Colonic mucosa (tissue), 4 donors: ENCODE results near the gene CBARP. TPM values are rescaled to one million over a fixed set of nuclear protein-coding genes. Genes with fewer than 3 reads are reported as not detected.

Source experiments
- DNase-seq: peaks from one replicate; pipeline ENCODE4 v3.0.0-alpha.2; 2020
- H3K27ac ChIP-seq: fragments of 200-600 bp; one replicate; pipeline ENCODE4 v1.8.0; 2021
- H3K27me3 ChIP-seq: fragments of 200-600 bp; one replicate; pipeline ENCODE4 v1.8.0; 2021
- H3K36me3 ChIP-seq: fragments of 200-600 bp; one replicate; pipeline ENCODE4 v1.8.0; 2021
- H3K4me1 ChIP-seq: fragments of 200-600 bp; one replicate; pipeline ENCODE4 v1.8.0; 2021; ENCODE audit warnings: mild to moderate bottlenecking
- H3K4me3 ChIP-seq: fragments of 200-600 bp; one replicate; pipeline ENCODE4 v1.8.0; 2021
- H3K9ac ChIP-seq, 2 donors: one replicate each; pipeline ENCODE4 v1.7.0; 2013; ENCODE audit warnings: control low read depth in 2 of 2, low read depth in 2 of 2, low read length in 2 of 2
- H3K9me3 ChIP-seq: fragments of 200-600 bp; one replicate; pipeline ENCODE4 v1.8.0; 2021
- intact Hi-C: fragments of 100-400 bp; cut with DNase I; formaldehyde crosslinking; loops from one replicate; pipeline ENCODE4 v1.14.1; 2022
- total RNA-seq, 2 donors: library from RNA; stranded (reverse); fragmentation: NEBNext Ultra II Directional in 1 of 2; extraction: Animal tissue kit (Norgen Biotek cat#: 25700) in 1 of 2; gene quantifications; one replicate each; pipeline ENCODE4 v1.2.1, GENCODE V29; 2021
- TF ChIP-seq, protein P1 (sequence below): fragments of 200-600 bp; IDR thresholded peaks from one replicate; pipeline ENCODE4 v1.8.0; 2022; ENCODE audit warnings: antibody characterized with exemption, mild to moderate bottlenecking
- donor health status: healthy.
- donor health status: DM: no; HTN: no; CAD: no.
- donor health status: DM: no; HTN: no; CAD: no.

Gene CBARP
- total RNA-seq, 2 donors from 2014 or later = 0.22 to 0.48 TPM

DNA sequence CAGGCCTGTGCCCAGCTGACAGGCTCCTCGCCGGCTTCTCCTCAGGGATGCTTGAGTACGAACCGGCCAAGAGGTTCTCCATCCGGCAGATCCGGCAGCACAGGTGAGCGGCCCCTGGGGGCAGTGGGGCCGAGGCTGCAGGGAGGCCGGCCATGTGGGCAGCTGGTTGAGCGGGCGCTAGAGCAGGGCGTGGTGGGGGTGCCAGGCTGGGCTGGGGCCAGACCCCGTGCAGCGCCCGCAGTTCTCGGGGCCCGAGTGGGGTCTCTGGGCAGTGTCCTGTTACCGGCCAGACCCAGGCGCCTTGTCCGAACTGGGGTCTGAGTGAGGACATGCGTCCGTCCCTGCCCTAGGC lies 15.9 kb downstream of the CBARP start:
- peaks cover 36% of the 10 kb centered on the region for H3K36me3 ChIP-seq
- no peak overlapping the region for H3K4me3 ChIP-seq
- H3K27me3 ChIP-seq = no peaks in the 10 kb centered on the region
- H3K4me1 ChIP-seq = no peaks in the 10 kb centered on the region
- no peak overlapping the region for H3K27ac ChIP-seq
- TF ChIP-seq, protein P1, sequence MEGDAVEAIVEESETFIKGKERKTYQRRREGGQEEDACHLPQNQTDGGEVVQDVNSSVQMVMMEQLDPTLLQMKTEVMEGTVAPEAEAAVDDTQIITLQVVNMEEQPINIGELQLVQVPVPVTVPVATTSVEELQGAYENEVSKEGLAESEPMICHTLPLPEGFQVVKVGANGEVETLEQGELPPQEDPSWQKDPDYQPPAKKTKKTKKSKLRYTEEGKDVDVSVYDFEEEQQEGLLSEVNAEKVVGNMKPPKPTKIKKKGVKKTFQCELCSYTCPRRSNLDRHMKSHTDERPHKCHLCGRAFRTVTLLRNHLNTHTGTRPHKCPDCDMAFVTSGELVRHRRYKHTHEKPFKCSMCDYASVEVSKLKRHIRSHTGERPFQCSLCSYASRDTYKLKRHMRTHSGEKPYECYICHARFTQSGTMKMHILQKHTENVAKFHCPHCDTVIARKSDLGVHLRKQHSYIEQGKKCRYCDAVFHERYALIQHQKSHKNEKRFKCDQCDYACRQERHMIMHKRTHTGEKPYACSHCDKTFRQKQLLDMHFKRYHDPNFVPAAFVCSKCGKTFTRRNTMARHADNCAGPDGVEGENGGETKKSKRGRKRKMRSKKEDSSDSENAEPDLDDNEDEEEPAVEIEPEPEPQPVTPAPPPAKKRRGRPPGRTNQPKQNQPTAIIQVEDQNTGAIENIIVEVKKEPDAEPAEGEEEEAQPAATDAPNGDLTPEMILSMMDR = no peak
- no peak for DNase-seq
- no peak overlapping the region for H3K9ac ChIP-seq
- H3K9me3 ChIP-seq = no peaks in the 10 kb centered on the region
- intact Hi-C loops = no loop called here

DNA sequence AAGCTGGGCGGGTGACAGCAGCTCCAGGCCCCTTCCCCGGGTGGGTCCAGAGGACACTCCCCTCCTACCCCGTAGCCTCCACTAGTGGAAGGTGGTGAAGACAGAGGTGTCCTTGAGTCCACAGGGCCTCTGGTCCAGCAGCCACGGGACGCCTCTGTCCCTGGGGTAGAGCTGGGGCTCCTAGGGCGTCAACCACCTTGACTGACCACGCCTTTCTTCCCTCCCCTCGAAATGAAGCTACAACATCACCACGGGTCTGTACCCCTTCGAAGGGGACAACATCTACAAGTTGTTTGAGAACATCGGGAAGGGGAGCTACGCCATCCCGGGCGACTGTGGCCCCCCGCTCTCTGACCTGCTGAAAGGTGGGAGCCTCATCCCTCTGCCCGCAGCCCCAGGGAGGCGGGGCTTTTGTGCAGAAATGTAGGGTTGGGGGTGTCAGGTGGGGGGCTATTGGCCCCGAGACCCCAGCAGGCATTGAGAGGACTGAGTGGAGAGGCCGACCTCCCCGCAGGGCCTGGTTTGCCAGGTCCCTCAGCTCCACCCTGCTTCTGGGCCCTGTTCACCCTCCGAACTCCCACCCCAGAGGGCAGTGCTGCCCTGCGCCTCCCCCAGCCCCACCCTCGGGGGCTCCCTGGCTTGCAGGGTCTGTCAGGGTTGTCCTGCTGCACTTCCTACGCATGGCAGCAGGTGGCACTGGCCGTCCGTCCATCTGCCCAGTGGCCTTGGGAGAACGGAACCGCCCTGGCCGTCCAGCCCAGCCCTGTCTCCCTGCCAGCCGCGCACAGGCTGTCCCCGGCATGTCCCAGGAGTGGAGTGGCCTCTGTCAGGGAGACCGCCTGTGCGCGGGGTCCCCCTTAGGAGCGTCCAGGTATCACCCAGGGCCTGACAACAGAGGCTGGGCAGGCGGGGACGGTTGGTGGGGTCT lies 16.6 kb downstream of the CBARP start:
- no peak overlapping the region for H3K27ac ChIP-seq
- TF ChIP-seq, protein P1 = peak; percentile 76
- intact Hi-C loops = no loop called here

DNA sequence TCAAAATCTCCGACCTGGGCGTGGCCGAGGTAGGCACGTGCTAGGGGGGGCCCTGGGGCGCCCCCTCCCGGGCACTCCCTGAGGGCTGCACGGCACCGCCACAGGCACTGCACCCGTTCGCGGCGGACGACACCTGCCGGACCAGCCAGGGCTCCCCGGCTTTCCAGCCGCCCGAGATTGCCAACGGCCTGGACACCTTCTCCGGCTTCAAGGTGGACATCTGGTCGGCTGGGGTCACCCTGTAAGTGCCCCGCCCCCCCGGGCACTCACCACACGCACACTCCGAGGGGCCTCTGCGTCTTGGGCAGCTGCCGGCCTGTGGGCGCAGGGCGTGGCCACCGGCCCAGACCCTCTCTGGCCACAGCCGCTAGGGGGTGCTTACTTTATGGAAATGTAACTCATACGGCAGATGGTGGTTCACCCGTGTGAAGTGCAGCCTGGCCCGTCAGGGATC lies 17.3 kb downstream of the CBARP start:
- no peaks in the 10 kb centered on the region for H3K4me1 ChIP-seq
- H3K27ac ChIP-seq = no peak overlapping the region
- no peaks in the 10 kb centered on the region for H3K9me3 ChIP-seq
- no peak overlapping the region for H3K9ac ChIP-seq
- no peaks in the 10 kb centered on the region for H3K27me3 ChIP-seq
- no peak for DNase-seq
- no peak overlapping the region for H3K4me3 ChIP-seq
- H3K36me3 ChIP-seq = peaks cover 36% of the 10 kb centered on the region
- TF ChIP-seq, protein P1 = no peak
- intact Hi-C loops = no loop called here

More for the DNA sequence above, 16.6 kb downstream of the CBARP start:
- DNase-seq = no peak
- no peak overlapping the region for H3K4me3 ChIP-seq
- no peaks in the 10 kb centered on the region for H3K27me3 ChIP-seq
- H3K9ac ChIP-seq = no peak overlapping the region
- peaks cover 36% of the 10 kb centered on the region for H3K36me3 ChIP-seq
- no peaks in the 10 kb centered on the region for H3K9me3 ChIP-seq
- H3K4me1 ChIP-seq = no peaks in the 10 kb centered on the region

DNA sequence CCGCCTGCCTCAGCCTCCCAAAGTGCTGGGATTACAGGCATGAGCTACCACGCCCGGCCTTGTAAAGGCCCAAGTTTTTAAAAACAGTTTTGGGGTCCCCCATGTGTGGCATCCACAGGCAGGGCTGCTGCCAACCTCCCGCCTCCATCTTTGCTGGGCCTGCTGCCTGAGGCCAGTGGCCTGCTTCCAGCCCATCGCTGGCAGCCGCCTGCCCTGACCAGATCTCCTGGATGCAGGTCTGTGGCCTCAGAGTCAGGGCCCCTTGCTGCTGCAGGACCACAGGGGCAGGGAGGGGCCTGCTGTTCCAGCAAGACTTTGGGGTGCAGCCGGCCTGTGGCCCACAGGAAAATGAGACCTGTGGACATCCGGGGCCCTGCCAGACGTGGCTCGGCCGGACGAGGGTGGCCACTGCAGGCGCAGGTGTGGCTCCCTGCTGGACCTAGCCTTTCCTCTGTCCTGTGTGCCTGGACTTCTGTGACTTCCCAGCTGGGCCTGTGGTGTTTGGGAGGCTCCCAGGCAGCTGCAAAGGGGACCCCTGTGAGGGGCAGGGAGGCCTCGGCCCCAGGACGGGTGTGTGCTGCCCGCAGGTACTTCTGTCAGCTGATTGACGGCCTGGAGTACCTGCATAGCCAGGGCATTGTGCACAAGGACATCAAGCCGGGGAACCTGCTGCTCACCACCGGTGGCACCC lies 17.9 kb downstream of the CBARP start:
- Histone ChIP-seq H3K4me3 (no peak overlapping the region), H3K36me3 (peaks cover 36% of the 10 kb centered on the region), H3K27ac (no peak overlapping the region), H3K27me3 (no peaks in the 10 kb centered on the region), H3K4me1 (no peaks in the 10 kb centered on the region), H3K9ac (no peak overlapping the region), H3K9me3 (no peaks in the 10 kb centered on the region)
- intact Hi-C loops = no loop called here
- TF ChIP-seq, protein P1 = no peak
- no peak for DNase-seq

DNA sequence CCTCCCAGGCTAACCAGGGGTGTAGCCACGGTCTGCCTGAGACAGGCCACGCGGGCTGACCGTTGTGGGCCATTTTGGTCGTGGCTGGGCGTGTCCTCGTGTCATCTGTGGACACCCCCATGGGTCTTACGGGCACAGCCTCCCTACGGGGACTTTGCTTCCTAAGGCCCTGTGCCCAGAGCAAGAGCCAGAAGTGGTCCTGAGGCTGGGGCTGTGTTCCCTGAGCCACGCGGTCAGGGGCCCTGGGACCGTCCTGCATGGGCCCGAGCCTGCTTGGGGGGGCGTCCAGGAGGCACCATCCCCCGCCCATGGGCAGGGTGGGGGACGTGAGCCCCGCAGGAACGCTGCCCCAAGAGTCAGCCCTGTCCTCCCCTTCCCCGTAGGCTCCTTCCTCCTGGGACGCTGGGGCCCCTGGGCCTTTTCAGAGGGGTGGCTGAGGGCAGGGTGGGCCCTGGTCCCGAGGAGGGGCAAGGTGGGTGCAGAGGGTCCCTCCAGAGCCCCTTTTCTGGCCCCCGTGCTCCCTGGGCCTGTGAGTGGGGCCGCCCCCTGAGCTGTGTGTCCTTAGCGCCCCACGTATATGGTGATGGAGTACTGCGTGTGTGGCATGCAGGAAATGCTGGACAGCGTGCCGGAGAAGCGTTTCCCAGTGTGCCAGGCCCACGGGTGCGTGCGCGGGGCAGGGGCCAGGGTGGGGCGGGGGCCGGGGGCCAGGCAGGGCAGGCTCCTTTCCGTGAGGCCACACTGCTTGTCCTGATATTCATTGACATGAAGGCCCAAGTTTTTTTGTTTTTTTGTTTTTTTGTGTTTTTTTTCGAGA lies 18.8 kb downstream of the CBARP start:
- DNase-seq = no peak
- Histone ChIP-seq H3K9me3 (no peaks in the 10 kb centered on the region), H3K27ac (peak overlapping the region; percentile 11), H3K36me3 (peaks cover 29% of the 10 kb centered on the region), H3K4me3 (no peak overlapping the region), H3K4me1 (peaks cover 7% of the 10 kb centered on the region), H3K9ac (peak overlapping the region in 1 of 2 donors; percentile 24), H3K27me3 (no peaks in the 10 kb centered on the region)
- TF ChIP-seq, protein P1 = no peak
- intact Hi-C loops = no loop called here
